K562 (cell line): ENCODE results near the gene DPY19L3. TPM values are rescaled to one million over a fixed set of nuclear protein-coding genes. Genes with fewer than 3 reads are reported as not detected.
A peak's percentile ranks its signal among the peaks of the same experiment; 100 is the strongest.

ENCODE experiments used
- ATAC-seq: fragments of 200-7000 bp; cut with Tn5 transposase; 3 replicates; pipeline ENCODE4 v1.9.1; 2020; ENCODE audit warnings: moderate library complexity
- BruUV-seq: library from RNA; stranded (reverse); fragments of 400-500 nt; replicated peaks from 2 replicates; lab custom pipeline; 2021; lab: Mats Ljungman, UMichigan
- CTCF ChIA-PET: fragments of 300-600 bp; formaldehyde crosslinking; extraction: SDS; loops from one replicate; lab custom pipeline; 2021; ENCODE audit warnings: low intra/inter-chr PET ratio; lab: Yijun Ruan, JAX
- POLR2A ChIA-PET: fragments of 300-600, 350-650 bp; sonication (Branson Sonifier 250); formaldehyde crosslinking; extraction: SDS; loops from one replicate; lab custom pipeline; 2021; ENCODE audit warnings: antibody characterized with exemption, inconsistent platforms; lab: Yijun Ruan, JAX
- DNase-seq, 4 experiments: peaks; one replicate each; pipeline versions ENCODE4 v3.0.0 to v3.0.0-alpha.2; 2011 to 2018; ENCODE audit warnings: low spot score in 3 of 4, mixed read lengths in 3 of 4; ENCODE audit errors: extremely low read depth in 1 of 4
- FAIRE-seq: peaks from 2 replicates; lab custom pipeline; 2011; peaks lifted over from hg19 to GRCh38; lab: Jason Lieb, UNC
- H2AFZ ChIP-seq: 2 replicates; pipeline ENCODE4 v1.6.0; 2011; ENCODE audit warnings: low read depth, low read length, control low read depth, inconsistent platforms
- H3K27ac ChIP-seq: fragments of 200-600 bp; 3 replicates; pipeline ENCODE4 v1.8.0; 2011; ENCODE audit warnings: low read depth, mild to moderate bottlenecking, control low read depth, inconsistent platforms, low read length, moderate library complexity, mixed read lengths; ENCODE audit errors: extremely low read depth
- H3K27me3 ChIP-seq, 2 experiments: fragments of 300-600 bp in 1 of 2; 2 replicates in 1 of 2; 3 replicates in 1 of 2; pipeline versions ENCODE4 v1.6.0 to v1.8.0; 2011; ENCODE audit warnings: inconsistent platforms in 2 of 2, low read length in 2 of 2, mild to moderate bottlenecking in 1 of 2, mixed read lengths in 1 of 2, moderate library complexity in 1 of 2; ENCODE audit not compliant: control insufficient read depth in 2 of 2, insufficient read depth in 2 of 2
- H3K36me3 ChIP-seq: fragments of 300-600 bp; 3 replicates; pipeline ENCODE4 v1.8.0; 2011; ENCODE audit warnings: mild to moderate bottlenecking, low read length, inconsistent platforms; ENCODE audit not compliant: control insufficient read depth, insufficient read depth
- H3K4me1 ChIP-seq, 2 experiments: fragments of 200-600 bp in 1 of 2; replicated peaks in 1 of 2; 2 replicates in 1 of 2; 3 replicates in 1 of 2; pipeline versions ENCODE4 v1.5.1 to v1.8.0; 2011; ENCODE audit warnings: inconsistent platforms in 2 of 2, low read length in 2 of 2, mild to moderate bottlenecking in 1 of 2, mixed read lengths in 1 of 2, moderate library complexity in 1 of 2; ENCODE audit not compliant: control insufficient read depth in 2 of 2, insufficient read depth in 2 of 2
- H3K4me2 ChIP-seq: 2 replicates; pipeline ENCODE4 v1.6.1; 2011; ENCODE audit warnings: low read length, control low read depth, inconsistent platforms, mixed read lengths; ENCODE audit not compliant: insufficient read depth
- H3K4me3 ChIP-seq: fragments of 200-600 bp; sonication (generic), shearing (Covaris generic); 2 replicates; pipeline ENCODE4 v1.5.1; 2016; ENCODE audit warnings: control low read depth, inconsistent platforms
- H3K79me2 ChIP-seq: fragments of 200-600 bp; 3 replicates; pipeline ENCODE4 v1.8.0; 2011; ENCODE audit warnings: low read length, inconsistent platforms; ENCODE audit not compliant: control insufficient read depth, insufficient read depth
- H3K9ac ChIP-seq, 2 experiments: 2 replicates each; pipeline versions ENCODE4 v1.6.0 to v1.6.1; 2011; ENCODE audit warnings: low read depth in 2 of 2, low read length in 2 of 2, control low read depth in 1 of 2, inconsistent platforms in 1 of 2, mild to moderate bottlenecking in 1 of 2, mixed read lengths in 1 of 2; ENCODE audit not compliant: insufficient read depth in 1 of 2
- H3K9me1 ChIP-seq: one replicate; pipeline ENCODE4 v1.6.0; 2011; ENCODE audit warnings: inconsistent platforms, mild to moderate bottlenecking, low read length, moderate library complexity; ENCODE audit not compliant: control insufficient read depth, insufficient read depth
- H3K9me3 ChIP-seq: replicated peaks from 2 replicates; pipeline ENCODE4 v1.5.1; 2011; ENCODE audit warnings: low read depth, low read length, inconsistent platforms; ENCODE audit not compliant: control insufficient read depth, insufficient read depth
- H4K20me1 ChIP-seq: replicated peaks from 2 replicates; pipeline ENCODE4 v1.6.1; 2011; ENCODE audit warnings: low read length, inconsistent platforms, mixed read lengths; ENCODE audit not compliant: control insufficient read depth, insufficient read depth
- IRF1 ChIP-seq: sonication (generic); formaldehyde crosslinking; IDR thresholded peaks from 2 replicates; pipeline ENCODE4 v1.8.0; 2022; ENCODE audit warnings: missing genetic modification reagents, mild to moderate bottlenecking, borderline replicate concordance
- ZNF398 ChIP-seq: fragments of 250-450 bp; sonication (Bioruptor Pico); IDR thresholded peaks from 2 replicates; pipeline ENCODE4 v1.8.0; 2021; ENCODE audit warnings: moderate library complexity, mild to moderate bottlenecking, inconsistent platforms
- ZNF766 ChIP-seq: fragments of 200-800 bp; sonication (Bioruptor generic); conservative IDR thresholded peaks from 2 replicates; pipeline ENCODE4 v1.6.1; 2016; ENCODE audit warnings: missing genetic modification characterization, missing compliant biosample characterization
- WGBS: fragments of 100-300 bp; shearing (Covaris generic); methylation state at CpG from one replicate; pipeline ENCODE4 v1.1.6; 2016; ENCODE audit warnings: low coverage, mixed read lengths; ENCODE audit not compliant: insufficient coverage; ENCODE audit errors: missing lambda C conversion rate; 5-methylcytosine and 5-hydroxymethylcytosine counted together
- in situ Hi-C: fragments of 300-500 bp; cut with MboI; formaldehyde crosslinking; loops from 4 replicates; pipeline ENCODE4 v1.15.0; 2018; ENCODE audit warnings: inconsistent platforms, mixed read lengths
- intact Hi-C: fragments of 100-400 bp; cut with micrococcal nuclease; formaldehyde crosslinking; loops from 2 replicates; pipeline ENCODE4 v1.14.2; 2022
- polyA plus RNA-seq, 8 experiments: library from polyadenylated mRNA; depleted of rRNA in 4 of 8; stranded (reverse) in 5 of 8; unstranded in 3 of 8; fragments of >200 nt; fragmentation: Nextera tagmentation in 2 of 8; fragmentation: Illumina TruSeq in 1 of 8; extraction: Ambion mirVana in 2 of 8; extraction: Trizol in 1 of 8; gene quantifications; 2 replicates each; pipeline versions ENCODE4 v1.2.1 to v1.2.3, GENCODE V29; 2011 to 2014; ENCODE audit warnings: inconsistent platforms in 1 of 8, missing spikeins in 1 of 8
- total RNA-seq, 7 experiments: library from RNA; depleted of rRNA in 6 of 7; stranded (reverse); fragments of >200 nt in 6 of 7; fragmentation: Illumina TruSeq in 2 of 7; extraction: Trizol in 2 of 7; gene quantifications; 2 replicates each; pipeline versions ENCODE4 v1.2.1 to v1.2.3, GENCODE V29; 2011 to 2021; ENCODE audit warnings: low replicate concordance in 1 of 7

Gene DPY19L3
- total and polyA plus RNA-seq, 9 of the 15 experiments (the other 6 are each of a cell fraction or from before 2014, with no cell fraction given) = 4.7 to 39.2 (median 22.0) TPM

- ChIA-PET CTCF (no interaction called here), POLR2A (interaction anchor here (1.3 kb wide), 1 partner anchor 28 kb away, joined by 3 read pairs; no protein-coding TSS in a partner anchor)
- BruUV-seq = no TSS peak
- 0 out of 2 replicates have a peak overlapping the region, but pooled peaks have one; percentile 10 for H3K4me2 ChIP-seq
- in situ Hi-C loops (no loop called here), intact Hi-C loops (no loop called here)
- no peak for TF ChIP-seq IRF1 (CRISPR knock-in tag)
- no peak for TF ChIP-seq ZNF398 (CRISPR knock-in tag)
- 0 out of 2 replicates have a peak, but pooled peaks have one; percentile 76 for TF ChIP-seq ZNF766 (CRISPR knock-in tag)
- ATAC-seq = no peak
- no peaks in the 10 kb centered on the region for H3K9me1 ChIP-seq
- no peak overlapping the region for H3K27ac ChIP-seq
- peaks cover under 1% of the 10 kb centered on the region; the same call in 1 of the 2 replicates for H3K9me3 ChIP-seq
- H3K36me3 ChIP-seq = peaks cover 80% of the 10 kb centered on the region
- no peak overlapping the region for H3K9ac ChIP-seq
- H2AFZ ChIP-seq = no peak overlapping the region
- no peak for DNase-seq
- H3K27me3 ChIP-seq = no peaks in the 10 kb centered on the region
- peak; percentile 29 for FAIRE-seq
- H3K79me2 ChIP-seq = peaks cover 61% of the 10 kb centered on the region
- no peak overlapping the region for H3K4me3 ChIP-seq
- 67% methylated on average over 6 of the region's 6 CpGs for WGBS
- no peaks in the 10 kb centered on the region for H4K20me1 ChIP-seq
- peaks cover 4 to 18% of the 10 kb centered on the region in 2 experiments; a peak in 4 of 5 replicates for H3K4me1 ChIP-seq
Observed at GRCh38 chr19:32367063-32367462, 38.5 kb upstream of the DPY19L3 start.
